HTERT RPE-1 (cell line): ENCODE results near the gene OR6X1.
"Not testable (repeated sequence)": the region's sequence is repeated elsewhere in the genome, so short reads cannot be mapped to it uniquely, and the experiment has no call there.

Experiments used
- in situ Hi-C: fragments of 300-500 bp; cut with MboI; formaldehyde crosslinking; loops from 4 replicates; pipeline ENCODE4 v1.14.3; 2020; ENCODE audit warnings: low sequenced_read_pairs

Gene OR6X1

GRCh38 chr11:123755344-123755743, 1.0 kb upstream of the OR6X1 start:
- in situ Hi-C loops: no loop called here

- in situ Hi-C loops: no loop called here
Measured at GRCh38 chr11:123753110-123753509, 1.2 kb downstream of the OR6X1 start.

GRCh38 chr11:123751781-123752180, 2.5 kb downstream of the OR6X1 start:
- in situ Hi-C loops: no loop called here

GRCh38 chr11:123748349-123748748, 6.0 kb downstream of the OR6X1 start:
- in situ Hi-C loops: not testable (repeated sequence)

- in situ Hi-C loops: no loop called here
Measured at GRCh38 chr11:123745764-123746451, 8.4 kb downstream of the OR6X1 start.

- in situ Hi-C loops: no loop called here
Measured at GRCh38 chr11:123742724-123743120, 11.6 kb downstream of the OR6X1 start.

GRCh38 chr11:123742031-123742723, 12.1 kb downstream of the OR6X1 start:
- in situ Hi-C loops: no loop called here

GRCh38 chr11:123741159-123742030, 12.9 kb downstream of the OR6X1 start, which contains the start of gene ZNF202:
ZNF202 (minus strand) TSS chr11:123741660; CDS start chr11:123730888, 10,772 bp downstream.
- in situ Hi-C loops: no loop called here

- in situ Hi-C loops: no loop called here
Measured at GRCh38 chr11:123740787-123741158, 13.5 kb downstream of the OR6X1 start.

- in situ Hi-C loops: no loop called here
Measured at GRCh38 chr11:123738374-123738773, 15.9 kb downstream of the OR6X1 start.

- in situ Hi-C loops: no loop called here
Measured at GRCh38 chr11:123736769-123737168, 17.5 kb downstream of the OR6X1 start.

GRCh38 chr11:123729602-123730001, 24.7 kb downstream of the OR6X1 start:
- in situ Hi-C loops: no loop called here

- in situ Hi-C loops: no loop called here
Measured at GRCh38 chr11:123725995-123726655, 28.2 kb downstream of the OR6X1 start.

GRCh38 chr11:123719452-123719851, 34.9 kb downstream of the OR6X1 start:
- in situ Hi-C loops: no loop called here

- in situ Hi-C loops: no loop called here
Measured at GRCh38 chr11:123718469-123718868, 35.8 kb downstream of the OR6X1 start.

- in situ Hi-C loops: no loop called here
Measured at GRCh38 chr11:123718063-123718462, 36.3 kb downstream of the OR6X1 start.

- in situ Hi-C loops: not testable (repeated sequence)
Measured at GRCh38 chr11:123712627-123713026, 41.7 kb downstream of the OR6X1 start.

GRCh38 chr11:123707606-123708205, 46.6 kb downstream of the OR6X1 start:
- in situ Hi-C loops: no loop called here

- in situ Hi-C loops: no loop called here
Measured at GRCh38 chr11:123707206-123707605, 47.1 kb downstream of the OR6X1 start.

- in situ Hi-C loops: no loop called here
Measured at GRCh38 chr11:123704341-123704740, 50.0 kb downstream of the OR6X1 start.
